SK-N-MC (cell line): Measurements from ENCODE around the gene POU5F1.

ENCODE experiments used
- EZH2 ChIP-seq: fragments of 200-600 bp; sonication (generic); IDR thresholded peaks from one replicate; pipeline ENCODE4 v1.6.1; 2017; ENCODE audit warnings: antibody characterized with exemption
- FOXP2 ChIP-seq: optimal IDR thresholded peaks from 2 replicates; pipeline ENCODE3; 2011; ENCODE audit warnings: mild to moderate bottlenecking, moderate library complexity; ENCODE audit not compliant: insufficient read depth; ENCODE audit errors: extremely low read length, control extremely low read depth
- POLR2AphosphoS5 ChIP-seq: IDR thresholded peaks from 2 replicates; pipeline ENCODE4 v1.6.1; 2012; ENCODE audit warnings: mild to moderate bottlenecking, low read depth, low read length, borderline replicate concordance

DNA sequence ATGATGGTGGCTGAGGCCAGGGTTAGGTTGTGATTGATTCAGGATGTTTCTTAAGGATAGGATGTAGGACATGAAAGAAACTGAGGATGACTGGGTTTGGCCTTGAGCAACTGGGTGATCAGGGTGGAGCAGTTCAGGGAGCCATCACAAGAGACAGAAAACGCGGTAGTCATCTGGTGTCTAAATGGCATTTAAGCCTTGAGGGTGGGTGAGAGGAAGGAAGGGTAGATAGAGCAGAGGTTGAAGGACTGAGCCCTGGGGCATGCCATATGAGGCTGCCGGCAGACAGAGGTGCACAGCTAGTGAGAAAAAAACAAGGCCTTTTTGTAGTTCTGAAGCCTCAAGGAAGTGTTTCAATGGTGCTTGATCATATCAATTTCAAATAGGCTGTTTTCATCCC, 1.9 kb downstream of the POU5F1 start:
- TF ChIP-seq EZH2 (no peak), POLR2AphosphoS5 (no peak), FOXP2 (no peak)
